Choroid plexus epithelial cell (primary cell): Measurements from ENCODE around the gene ZNF143.
"Not testable (repeated sequence)": the region's sequence is repeated elsewhere in the genome, so short reads cannot be mapped to it uniquely, and the experiment has no call there.

Source experiments
- DNase-seq: peaks from one replicate; pipeline ENCODE4 v3.0.0-alpha.2; 2010; ENCODE audit warnings: low read depth
- H3K4me3 ChIP-seq: 2 replicates; pipeline ENCODE4 v1.5.1; 2011; ENCODE audit warnings: low read depth, mild to moderate bottlenecking, control low read depth, low read length, moderate library complexity
- TF ChIP-seq, protein P1 (sequence below): conservative IDR thresholded peaks from 2 replicates; pipeline ENCODE4 v1.5.1; 2011; ENCODE audit warnings: low read depth, mild to moderate bottlenecking, control low read depth, inconsistent platforms, low read length, moderate library complexity

ZNF143 gene

DNA sequence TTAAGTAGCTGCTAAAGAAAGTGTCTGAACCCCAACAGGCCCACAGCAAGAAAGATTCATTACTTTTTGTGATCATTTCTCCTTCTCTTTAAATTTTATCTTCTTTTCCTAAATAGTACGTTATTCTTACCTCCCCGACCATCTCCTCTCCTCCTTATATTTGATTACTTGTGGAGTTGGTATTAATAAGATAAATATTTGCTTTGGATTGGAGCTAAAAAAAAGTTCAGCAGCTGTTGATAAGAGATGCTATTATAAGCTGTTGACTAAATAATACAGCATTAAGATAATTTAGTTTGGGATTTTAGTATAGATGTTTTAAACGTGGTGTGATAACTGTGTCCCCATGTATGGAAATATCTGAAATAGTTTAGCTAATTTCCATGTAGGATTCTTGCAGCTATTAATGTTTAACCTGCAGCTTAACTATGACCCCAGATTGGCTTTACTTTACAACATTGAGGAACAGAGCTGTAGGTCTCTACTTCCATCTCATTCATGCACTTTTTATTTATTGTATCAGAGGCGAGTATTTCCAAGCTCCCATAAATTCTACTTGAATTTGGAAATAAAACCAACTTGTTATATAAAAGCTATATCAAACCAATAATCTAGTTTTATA is 37.8 kb downstream of the ZNF143 start:
- DNase-seq, result no peak
- H3K4me3 ChIP-seq, result no peak overlapping the region
- TF ChIP-seq, protein P1, sequence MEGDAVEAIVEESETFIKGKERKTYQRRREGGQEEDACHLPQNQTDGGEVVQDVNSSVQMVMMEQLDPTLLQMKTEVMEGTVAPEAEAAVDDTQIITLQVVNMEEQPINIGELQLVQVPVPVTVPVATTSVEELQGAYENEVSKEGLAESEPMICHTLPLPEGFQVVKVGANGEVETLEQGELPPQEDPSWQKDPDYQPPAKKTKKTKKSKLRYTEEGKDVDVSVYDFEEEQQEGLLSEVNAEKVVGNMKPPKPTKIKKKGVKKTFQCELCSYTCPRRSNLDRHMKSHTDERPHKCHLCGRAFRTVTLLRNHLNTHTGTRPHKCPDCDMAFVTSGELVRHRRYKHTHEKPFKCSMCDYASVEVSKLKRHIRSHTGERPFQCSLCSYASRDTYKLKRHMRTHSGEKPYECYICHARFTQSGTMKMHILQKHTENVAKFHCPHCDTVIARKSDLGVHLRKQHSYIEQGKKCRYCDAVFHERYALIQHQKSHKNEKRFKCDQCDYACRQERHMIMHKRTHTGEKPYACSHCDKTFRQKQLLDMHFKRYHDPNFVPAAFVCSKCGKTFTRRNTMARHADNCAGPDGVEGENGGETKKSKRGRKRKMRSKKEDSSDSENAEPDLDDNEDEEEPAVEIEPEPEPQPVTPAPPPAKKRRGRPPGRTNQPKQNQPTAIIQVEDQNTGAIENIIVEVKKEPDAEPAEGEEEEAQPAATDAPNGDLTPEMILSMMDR, result no peak

DNA sequence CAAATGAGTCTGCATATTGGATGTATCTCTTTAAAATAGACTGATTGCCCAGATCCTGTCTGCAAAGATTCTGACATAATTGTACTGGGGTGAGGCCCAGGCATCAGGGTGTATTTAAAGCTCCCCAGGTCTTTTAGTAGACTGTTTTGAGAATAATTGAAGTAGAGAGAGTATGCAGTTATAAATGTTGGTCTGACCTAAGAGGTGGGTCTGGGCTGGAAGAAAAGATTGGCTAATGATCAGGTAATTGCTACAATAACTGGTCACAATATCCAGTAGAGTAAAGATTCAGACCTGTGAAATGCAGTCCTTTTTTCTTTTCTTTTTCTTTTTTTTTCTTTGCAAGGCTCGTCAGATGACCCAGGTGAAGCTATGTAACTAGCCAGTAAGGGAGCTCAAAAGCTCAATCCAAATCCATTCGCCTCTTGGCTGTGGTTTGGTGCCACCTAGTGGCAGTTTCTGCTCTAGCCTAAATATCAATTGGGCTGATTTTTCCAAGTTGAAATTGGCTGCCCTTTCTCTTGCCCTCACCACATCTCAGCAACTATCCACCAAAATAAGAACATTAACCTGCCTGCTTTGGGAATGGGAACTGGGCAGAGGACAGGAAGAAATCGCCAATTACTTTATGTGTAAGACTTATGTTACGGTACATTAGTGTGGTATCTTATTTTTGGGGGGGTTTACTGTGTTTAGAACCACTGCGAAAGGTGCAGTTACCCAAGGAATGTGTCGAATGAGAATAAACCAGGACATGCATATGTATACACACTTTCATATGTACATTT is 45.9 kb downstream of the ZNF143 start:
- DNase-seq, result peak; percentile 91

DNA sequence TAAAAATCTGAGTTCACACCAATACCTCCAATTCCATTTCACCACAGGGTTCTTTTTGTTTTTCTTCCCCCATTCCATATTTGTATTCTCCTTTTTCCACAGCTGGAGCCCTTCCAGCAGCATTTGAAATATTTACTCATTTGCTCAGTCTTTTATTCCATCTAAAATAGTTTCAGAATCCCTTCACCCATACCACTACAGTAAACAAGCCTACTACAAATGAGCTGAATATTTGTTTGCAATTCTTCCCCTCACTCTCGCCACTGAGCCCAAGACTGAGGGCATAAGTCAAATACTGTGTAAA is 46.4 kb downstream of the ZNF143 start:
- TF ChIP-seq, protein P1, result no peak
- no peak for DNase-seq
- no peak overlapping the region for H3K4me3 ChIP-seq

More for the DNA sequence above, 45.9 kb downstream of the ZNF143 start:
- TF ChIP-seq, protein P1, result peak; percentile 95
- H3K4me3 ChIP-seq, result no peak overlapping the region

DNA sequence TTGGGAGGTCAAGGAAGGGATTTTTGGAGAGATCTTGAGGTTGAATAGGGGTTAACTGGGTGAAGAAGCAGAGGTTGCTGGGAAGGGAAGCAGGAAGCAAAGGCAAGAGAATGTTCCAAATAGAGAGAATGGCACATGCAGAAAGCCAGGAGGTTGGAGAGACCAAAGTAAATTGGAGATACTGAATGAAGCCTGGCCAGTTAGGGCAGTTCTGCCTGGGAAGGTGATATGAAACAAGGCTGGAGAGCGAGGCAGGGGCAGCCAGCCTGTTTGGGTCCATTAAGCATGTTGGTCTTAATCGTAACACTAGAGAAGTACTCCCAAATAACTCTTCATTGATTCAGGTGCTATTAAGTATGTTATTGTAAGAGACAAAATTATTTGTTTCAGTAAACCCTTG is 48.2 kb downstream of the ZNF143 start:
- H3K4me3 ChIP-seq, result no peak overlapping the region
- no peak for DNase-seq
- TF ChIP-seq, protein P1, result no peak

DNA sequence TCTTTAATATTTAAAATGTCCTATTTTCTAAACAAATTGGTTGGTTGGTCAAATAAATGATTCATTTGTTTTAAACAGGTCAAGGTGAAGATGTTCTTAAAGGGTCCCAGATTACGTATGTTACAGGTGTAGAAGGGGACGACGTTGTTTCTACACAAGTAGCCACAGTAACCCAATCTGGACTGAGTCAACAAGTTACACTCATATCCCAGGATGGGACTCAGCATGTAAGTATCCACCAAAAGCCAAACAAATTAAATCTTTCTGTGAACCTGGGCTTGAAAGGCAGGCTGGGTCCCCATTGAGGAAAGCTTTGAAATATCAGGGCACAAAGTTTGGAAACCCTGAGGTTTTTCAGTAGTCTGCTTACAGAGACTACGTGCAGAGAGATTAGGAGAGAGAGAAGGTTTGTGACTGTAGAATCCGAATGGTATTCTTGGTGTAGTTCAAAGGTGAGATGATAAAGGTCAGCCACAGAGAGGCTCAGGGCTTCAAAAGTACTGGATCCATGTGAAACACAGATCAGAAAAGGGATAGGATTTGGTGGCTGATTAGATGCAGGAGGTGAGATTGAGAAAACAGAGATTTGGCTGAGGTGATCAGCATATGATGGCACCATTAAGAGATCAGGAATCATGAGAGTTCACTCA is 51.7 kb downstream of the ZNF143 start:
- no peak for DNase-seq
- TF ChIP-seq, protein P1, result no peak
- no peak overlapping the region for H3K4me3 ChIP-seq

DNA sequence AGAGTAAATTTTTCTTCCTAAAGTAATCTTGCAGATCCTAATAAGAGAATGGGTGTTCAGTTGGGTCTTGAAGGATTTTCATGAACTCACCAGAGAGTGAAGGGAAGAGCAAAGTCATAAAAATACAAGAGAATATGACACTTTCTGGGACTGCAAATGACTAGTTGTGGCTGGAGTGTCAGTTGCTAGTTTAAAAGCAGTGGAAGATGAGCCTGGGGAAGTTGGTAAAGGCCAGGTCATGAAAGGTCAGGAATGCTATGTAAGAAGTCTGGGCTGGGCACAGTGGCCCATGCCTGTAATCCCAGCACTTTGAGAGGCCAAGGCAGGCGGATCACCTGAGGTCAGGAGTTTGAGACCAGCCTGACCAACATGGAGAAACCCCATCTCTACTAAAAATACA is 53.8 kb downstream of the ZNF143 start:
- not testable (repeated sequence) for H3K4me3 ChIP-seq, DNase-seq

DNA sequence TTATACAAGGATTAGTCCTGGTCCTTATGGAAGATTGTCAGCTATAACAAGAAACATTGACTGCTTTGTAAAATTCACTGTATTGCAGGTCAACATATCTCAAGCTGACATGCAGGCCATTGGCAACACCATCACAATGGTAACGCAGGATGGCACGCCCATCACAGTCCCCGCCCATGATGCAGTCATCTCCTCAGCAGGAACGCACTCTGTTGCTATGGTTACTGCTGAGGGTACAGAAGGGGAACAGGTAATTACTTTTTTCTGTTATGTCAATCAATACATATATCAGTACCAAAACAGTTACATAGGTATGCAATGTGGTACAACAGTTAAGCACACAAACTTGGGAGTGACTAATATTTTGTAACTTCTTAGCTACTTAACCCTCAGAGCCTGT is 55.3 kb downstream of the ZNF143 start:
- DNase-seq, result no peak
- H3K4me3 ChIP-seq, result no peak overlapping the region
- TF ChIP-seq, protein P1, result no peak
